Measurements from ENCODE around the gene NBPF14. TPM values are rescaled to one million over a fixed set of nuclear protein-coding genes. Genes with fewer than 3 reads are reported as not detected.
"Not testable (repeated sequence)": the region's sequence is repeated elsewhere in the genome, so short reads cannot be mapped to it uniquely, and the experiment has no call there.

Gene NBPF14
- total RNA-seq, 2 donors from 2014 or later = 35.8 to 52.5 TPM

DNA sequence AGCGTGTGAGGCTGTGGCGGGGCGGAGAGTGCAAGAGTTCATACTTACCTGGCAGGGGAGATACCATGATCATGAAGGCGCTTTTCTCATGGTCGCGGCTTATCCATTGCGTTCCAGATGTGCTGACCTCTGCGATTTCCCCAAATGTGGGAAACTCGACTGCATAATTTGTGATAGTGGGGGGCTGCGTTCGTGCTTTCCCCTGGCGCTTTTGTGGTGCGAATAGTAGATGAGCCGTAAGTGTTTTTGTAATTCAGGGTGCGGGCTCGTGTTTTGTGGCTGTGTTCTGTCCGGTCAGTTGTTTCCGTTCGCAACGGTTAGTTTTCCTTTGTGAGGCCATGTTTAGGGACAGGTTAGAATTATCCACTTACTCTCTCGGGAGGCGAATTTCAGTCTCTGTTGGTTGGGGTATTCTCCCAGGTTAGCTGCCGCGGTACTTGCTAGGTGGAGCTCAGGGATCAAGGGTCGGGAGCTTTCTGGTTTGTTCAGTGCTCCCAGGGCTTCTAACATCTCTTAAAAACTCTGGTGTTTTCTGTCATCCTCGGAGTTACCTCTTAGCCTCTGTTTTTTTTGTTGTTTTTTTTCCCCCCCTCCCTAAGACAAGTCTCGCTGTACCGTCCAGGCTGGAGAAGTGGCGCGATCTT, 73.1 kb downstream of the NBPF14 start:
- peak overlapping the region; percentile 78 for H3K4me3 ChIP-seq
- H3K27me3 ChIP-seq (replicated peaks; ENCODE audit: insufficient read depth); H3K36me3 ChIP-seq; H3K4me1 ChIP-seq (ENCODE audit: control insufficient read depth in 1 of 2, low read depth in 2 of 2); H3K9me3 ChIP-seq: not testable (repeated sequence)
- H3K27ac ChIP-seq = peak overlapping the region; percentile 43 to 69
- DNase-seq (ENCODE audit: low spot score) (peak; percentile 49), ATAC-seq (ENCODE audit: insufficient number of reproducible peaks, low FRiP score, low read depth) (peak; percentile 80)

DNA sequence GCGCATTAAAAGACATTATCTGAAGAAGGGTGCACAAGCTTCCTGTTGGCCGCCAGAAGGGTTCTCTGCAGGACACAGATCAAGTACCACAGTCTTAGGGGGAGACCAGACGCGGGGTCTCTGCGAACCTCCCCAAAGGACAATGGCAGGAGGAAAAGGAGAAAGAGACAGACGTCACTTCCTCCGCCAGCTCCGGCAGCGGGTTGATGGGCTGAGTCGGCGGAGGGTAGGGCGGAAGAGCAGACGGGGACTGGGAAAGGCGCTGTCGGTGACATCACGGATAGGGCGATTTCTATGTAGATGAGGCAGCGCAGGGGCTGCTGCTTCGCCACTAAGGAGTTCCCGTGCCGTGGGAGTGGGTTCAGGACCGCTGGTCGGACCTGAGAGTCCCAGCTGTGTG, 73.7 kb downstream of the NBPF14 start:
- H3K4me1 ChIP-seq (ENCODE audit: control insufficient read depth in 1 of 2, low read depth in 2 of 2); H3K27me3 ChIP-seq (replicated peaks; ENCODE audit: insufficient read depth); H3K36me3 ChIP-seq; H3K9me3 ChIP-seq: not testable (repeated sequence)
- peak; percentile 85 for ATAC-seq (ENCODE audit: insufficient number of reproducible peaks, low FRiP score, low read depth)
- H3K27ac ChIP-seq = peak overlapping the region in 1 of 2 donors; percentile 49
- peak; percentile 45 for DNase-seq (ENCODE audit: low spot score)
- H3K4me3 ChIP-seq = peak overlapping the region; percentile 78

- not testable (repeated sequence) for H3K27me3 ChIP-seq (replicated peaks; ENCODE audit: insufficient read depth); H3K4me3 ChIP-seq; H3K27ac ChIP-seq; H3K9me3 ChIP-seq; H3K4me1 ChIP-seq (ENCODE audit: control insufficient read depth in 1 of 2, low read depth in 2 of 2); ATAC-seq (ENCODE audit: insufficient number of reproducible peaks, low FRiP score, low read depth); H3K36me3 ChIP-seq; DNase-seq (ENCODE audit: low spot score)
These were observed 81.5 kb downstream of the NBPF14 start for GRCh38 chr1:148514310-148514709.

DNA sequence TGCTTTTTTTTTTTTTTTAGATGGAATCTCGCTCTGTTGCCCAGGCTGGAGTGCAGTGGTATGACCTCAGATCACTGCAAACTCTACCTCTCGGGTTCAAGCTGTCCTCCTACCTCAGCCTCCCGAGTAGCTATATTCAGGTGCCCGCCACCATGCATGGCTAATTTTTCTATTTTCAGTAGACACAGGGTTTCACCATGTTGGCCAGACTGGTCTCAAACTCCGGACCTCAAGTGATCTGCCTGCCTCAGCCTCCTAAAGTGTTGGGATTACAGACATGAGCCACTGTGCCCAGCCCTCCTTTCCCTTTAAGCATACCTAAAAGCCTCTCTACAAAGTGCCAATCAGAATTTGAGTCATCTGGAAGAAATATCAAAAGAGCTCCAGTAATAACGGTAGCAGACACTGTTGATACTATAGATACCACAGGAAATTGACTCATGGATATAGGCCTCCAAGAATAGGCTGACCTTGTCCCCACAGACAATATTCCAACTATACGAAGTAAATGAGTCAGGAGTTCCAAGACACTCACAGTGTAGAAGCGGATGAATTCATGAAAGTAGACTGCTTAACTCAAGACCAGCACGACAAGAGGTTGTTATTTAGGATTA, 83.1 kb downstream of the NBPF14 start:
- DNase-seq (ENCODE audit: low spot score); H3K27ac ChIP-seq; H3K36me3 ChIP-seq; ATAC-seq (ENCODE audit: insufficient number of reproducible peaks, low FRiP score, low read depth); H3K9me3 ChIP-seq; H3K4me1 ChIP-seq (ENCODE audit: control insufficient read depth in 1 of 2, low read depth in 2 of 2); H3K27me3 ChIP-seq (replicated peaks; ENCODE audit: insufficient read depth); H3K4me3 ChIP-seq: not testable (repeated sequence)

- not testable (repeated sequence) for H3K36me3 ChIP-seq; H3K27ac ChIP-seq; H3K9me3 ChIP-seq; DNase-seq (ENCODE audit: low spot score); ATAC-seq (ENCODE audit: insufficient number of reproducible peaks, low FRiP score, low read depth); H3K4me3 ChIP-seq; H3K4me1 ChIP-seq (ENCODE audit: control insufficient read depth in 1 of 2, low read depth in 2 of 2); H3K27me3 ChIP-seq (replicated peaks; ENCODE audit: insufficient read depth)
These were observed 101.9 kb downstream of the NBPF14 start for GRCh38 chr1:148493933-148494332.

- not testable (repeated sequence) for H3K27ac ChIP-seq; H3K9me3 ChIP-seq; H3K4me1 ChIP-seq (ENCODE audit: control insufficient read depth in 1 of 2, low read depth in 2 of 2); H3K36me3 ChIP-seq; H3K27me3 ChIP-seq (replicated peaks; ENCODE audit: insufficient read depth); H3K4me3 ChIP-seq; ATAC-seq (ENCODE audit: insufficient number of reproducible peaks, low FRiP score, low read depth); DNase-seq (ENCODE audit: low spot score)
These were observed 112.8 kb downstream of the NBPF14 start, which contains the start of gene PPIAL4G for GRCh38 chr1:148483029-148483428. Gene PPIAL4G, minus strand, starts transcription at chr1:148483302. Its CDS starts 50 bp downstream, at chr1:148483252.

Other genes with a start within 250 kb of the NBPF14 start
- not detected for gene PPIAL4G, start 112.7 kb downstream of the NBPF14 start, total RNA-seq
- gene NUDT4B, start 152.8 kb upstream of the NBPF14 start, total RNA-seq = 10 to 100 TPM; 17.8 to 47.0 TPM
- gene PDE4DIP, start 248.4 kb upstream of the NBPF14 start, total RNA-seq = 100 to 1,000 TPM; 254 to 311 TPM

All from thoracic aorta (tissue), 2 donors.